OCI-LY3 (cell line): ENCODE results near the gene MPRIP.

Experiments
- CTCF ChIP-seq: fragments of 200-600, 300-600 bp; sonication (generic); IDR thresholded peaks from 2 replicates; pipeline ENCODE4 v1.5.1; 2014; ENCODE audit warnings: antibody characterized with exemption, low read length, low read depth
- EZH2phosphoT487 ChIP-seq: fragments of 200-600 bp; shearing (Covaris generic); IDR thresholded peaks from 2 replicates; pipeline ENCODE4 v1.6.1; 2018; ENCODE audit warnings: antibody characterized with exemption, mixed run types, low read depth

- TF ChIP-seq CTCF: no peak
- TF ChIP-seq EZH2phosphoT487: no peak
These were observed 10.0 kb upstream of the MPRIP start for GRCh38 chr17:17032131-17032692.
